ENCODE data around the gene SEMA4C. TPM values are rescaled to one million over a fixed set of nuclear protein-coding genes. Genes with fewer than 3 reads are reported as not detected.

Gene SEMA4C
- total and polyA plus RNA-seq, 9 of the 15 experiments (the other 6 are each of a cell fraction or from before 2014, with no cell fraction given) = 0.32 to 59.7 (median 23.9) TPM

DNA sequence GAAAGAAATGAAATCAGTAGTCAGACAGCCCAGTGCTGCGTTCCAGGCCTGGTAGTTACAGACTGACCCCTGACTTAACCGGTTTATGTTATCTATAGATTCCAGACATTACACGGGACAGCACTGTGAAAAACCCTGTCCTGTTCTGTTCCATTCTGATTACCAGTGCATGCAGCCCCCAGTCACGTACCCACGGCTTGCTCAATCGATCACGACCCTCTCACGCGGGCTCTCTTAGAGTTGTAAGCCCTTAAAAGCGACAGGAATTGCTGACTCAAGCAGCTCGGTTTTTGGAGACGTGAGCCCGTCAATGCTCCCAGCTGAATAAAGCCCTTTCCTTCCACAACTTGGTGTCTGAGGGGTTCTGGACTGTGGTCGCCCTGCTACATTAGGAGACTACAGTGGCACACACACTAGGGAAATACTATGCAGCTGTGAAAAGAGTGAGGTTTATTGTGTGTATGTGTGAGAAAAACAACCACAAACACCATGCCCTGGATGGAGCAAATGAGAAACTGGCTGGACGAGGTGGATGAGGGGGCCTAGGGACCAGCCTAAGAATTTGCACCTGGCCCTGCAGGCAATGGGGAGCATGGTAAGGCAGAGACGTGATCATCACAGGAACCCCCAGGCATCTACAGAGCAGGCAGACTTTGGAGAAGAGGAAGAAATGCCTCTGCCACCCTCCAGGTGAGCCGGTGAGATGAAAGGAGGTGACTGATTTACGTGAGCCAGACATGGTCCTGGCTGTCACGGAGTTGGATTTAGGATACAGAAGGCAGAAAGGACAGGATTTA lies 49.1 kb upstream of the SEMA4C start (continued):
- TF ChIP-seq, protein P1, sequence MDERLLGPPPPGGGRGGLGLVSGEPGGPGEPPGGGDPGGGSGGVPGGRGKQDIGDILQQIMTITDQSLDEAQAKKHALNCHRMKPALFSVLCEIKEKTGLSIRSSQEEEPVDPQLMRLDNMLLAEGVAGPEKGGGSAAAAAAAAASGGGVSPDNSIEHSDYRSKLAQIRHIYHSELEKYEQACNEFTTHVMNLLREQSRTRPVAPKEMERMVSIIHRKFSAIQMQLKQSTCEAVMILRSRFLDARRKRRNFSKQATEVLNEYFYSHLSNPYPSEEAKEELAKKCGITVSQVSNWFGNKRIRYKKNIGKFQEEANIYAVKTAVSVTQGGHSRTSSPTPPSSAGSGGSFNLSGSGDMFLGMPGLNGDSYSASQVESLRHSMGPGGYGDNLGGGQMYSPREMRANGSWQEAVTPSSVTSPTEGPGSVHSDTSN (CRISPR knock-in tag; IDR thresholded peaks at IDR 0.05; ENCODE audit: low read depth) = no peak
- TF ChIP-seq, protein P1 (tag; conservative IDR thresholded peaks at IDR 0.05; ENCODE audit: low read depth) = no peak
- TF ChIP-seq SMAD3 (CRISPR knock-in tag; conservative IDR thresholded peaks at IDR 0.05) (0 out of 2 replicates have a peak, but pooled peaks have one; percentile 11), ZBED1 (IDR thresholded peaks at IDR 0.05) (no peak), DACH1 (IDR thresholded peaks at IDR 0.05; ENCODE audit: partially characterized antibody) (no peak), ZNF121 (CRISPR knock-in tag; conservative IDR thresholded peaks at IDR 0.05) (no peak), MCM5 (IDR thresholded peaks at IDR 0.05; ENCODE audit: low read depth) (no peak), TEAD4 (IDR thresholded peaks at IDR 0.05; ENCODE audit: low read length) (peak; percentile 97), TEAD4 (CRISPR knock-in tag; IDR thresholded peaks at IDR 0.05; ENCODE audit: borderline replicate concordance) (no peak), SRSF7 (optimal IDR thresholded peaks at IDR 0.05; ENCODE audit: low read depth, low read length) (no peak), ZNF134 (CRISPR knock-in tag; conservative IDR thresholded peaks at IDR 0.05) (peak; percentile 14; the same call in 1 of the 2 replicates), ARNT (IDR thresholded peaks at IDR 0.05) (peak; percentile 99), ZNF408 (CRISPR knock-in tag; IDR thresholded peaks at IDR 0.05; ENCODE audit: low read depth) (no peak), ZNF143 (CRISPR knock-in tag; IDR thresholded peaks at IDR 0.05) (no peak)
- TF ChIP-seq, protein P2, sequence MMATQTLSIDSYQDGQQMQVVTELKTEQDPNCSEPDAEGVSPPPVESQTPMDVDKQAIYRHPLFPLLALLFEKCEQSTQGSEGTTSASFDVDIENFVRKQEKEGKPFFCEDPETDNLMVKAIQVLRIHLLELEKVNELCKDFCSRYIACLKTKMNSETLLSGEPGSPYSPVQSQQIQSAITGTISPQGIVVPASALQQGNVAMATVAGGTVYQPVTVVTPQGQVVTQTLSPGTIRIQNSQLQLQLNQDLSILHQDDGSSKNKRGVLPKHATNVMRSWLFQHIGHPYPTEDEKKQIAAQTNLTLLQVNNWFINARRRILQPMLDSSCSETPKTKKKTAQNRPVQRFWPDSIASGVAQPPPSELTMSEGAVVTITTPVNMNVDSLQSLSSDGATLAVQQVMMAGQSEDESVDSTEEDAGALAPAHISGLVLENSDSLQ (IDR thresholded peaks at IDR 0.05) = peak; percentile 64
- TF ChIP-seq, protein P3, sequence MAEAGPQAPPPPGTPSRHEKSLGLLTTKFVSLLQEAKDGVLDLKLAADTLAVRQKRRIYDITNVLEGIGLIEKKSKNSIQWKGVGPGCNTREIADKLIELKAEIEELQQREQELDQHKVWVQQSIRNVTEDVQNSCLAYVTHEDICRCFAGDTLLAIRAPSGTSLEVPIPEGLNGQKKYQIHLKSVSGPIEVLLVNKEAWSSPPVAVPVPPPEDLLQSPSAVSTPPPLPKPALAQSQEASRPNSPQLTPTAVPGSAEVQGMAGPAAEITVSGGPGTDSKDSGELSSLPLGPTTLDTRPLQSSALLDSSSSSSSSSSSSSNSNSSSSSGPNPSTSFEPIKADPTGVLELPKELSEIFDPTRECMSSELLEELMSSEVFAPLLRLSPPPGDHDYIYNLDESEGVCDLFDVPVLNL (CRISPR knock-in tag; IDR thresholded peaks at IDR 0.05; ENCODE audit: low read depth) = no peak
- TF ChIP-seq, protein P4, sequence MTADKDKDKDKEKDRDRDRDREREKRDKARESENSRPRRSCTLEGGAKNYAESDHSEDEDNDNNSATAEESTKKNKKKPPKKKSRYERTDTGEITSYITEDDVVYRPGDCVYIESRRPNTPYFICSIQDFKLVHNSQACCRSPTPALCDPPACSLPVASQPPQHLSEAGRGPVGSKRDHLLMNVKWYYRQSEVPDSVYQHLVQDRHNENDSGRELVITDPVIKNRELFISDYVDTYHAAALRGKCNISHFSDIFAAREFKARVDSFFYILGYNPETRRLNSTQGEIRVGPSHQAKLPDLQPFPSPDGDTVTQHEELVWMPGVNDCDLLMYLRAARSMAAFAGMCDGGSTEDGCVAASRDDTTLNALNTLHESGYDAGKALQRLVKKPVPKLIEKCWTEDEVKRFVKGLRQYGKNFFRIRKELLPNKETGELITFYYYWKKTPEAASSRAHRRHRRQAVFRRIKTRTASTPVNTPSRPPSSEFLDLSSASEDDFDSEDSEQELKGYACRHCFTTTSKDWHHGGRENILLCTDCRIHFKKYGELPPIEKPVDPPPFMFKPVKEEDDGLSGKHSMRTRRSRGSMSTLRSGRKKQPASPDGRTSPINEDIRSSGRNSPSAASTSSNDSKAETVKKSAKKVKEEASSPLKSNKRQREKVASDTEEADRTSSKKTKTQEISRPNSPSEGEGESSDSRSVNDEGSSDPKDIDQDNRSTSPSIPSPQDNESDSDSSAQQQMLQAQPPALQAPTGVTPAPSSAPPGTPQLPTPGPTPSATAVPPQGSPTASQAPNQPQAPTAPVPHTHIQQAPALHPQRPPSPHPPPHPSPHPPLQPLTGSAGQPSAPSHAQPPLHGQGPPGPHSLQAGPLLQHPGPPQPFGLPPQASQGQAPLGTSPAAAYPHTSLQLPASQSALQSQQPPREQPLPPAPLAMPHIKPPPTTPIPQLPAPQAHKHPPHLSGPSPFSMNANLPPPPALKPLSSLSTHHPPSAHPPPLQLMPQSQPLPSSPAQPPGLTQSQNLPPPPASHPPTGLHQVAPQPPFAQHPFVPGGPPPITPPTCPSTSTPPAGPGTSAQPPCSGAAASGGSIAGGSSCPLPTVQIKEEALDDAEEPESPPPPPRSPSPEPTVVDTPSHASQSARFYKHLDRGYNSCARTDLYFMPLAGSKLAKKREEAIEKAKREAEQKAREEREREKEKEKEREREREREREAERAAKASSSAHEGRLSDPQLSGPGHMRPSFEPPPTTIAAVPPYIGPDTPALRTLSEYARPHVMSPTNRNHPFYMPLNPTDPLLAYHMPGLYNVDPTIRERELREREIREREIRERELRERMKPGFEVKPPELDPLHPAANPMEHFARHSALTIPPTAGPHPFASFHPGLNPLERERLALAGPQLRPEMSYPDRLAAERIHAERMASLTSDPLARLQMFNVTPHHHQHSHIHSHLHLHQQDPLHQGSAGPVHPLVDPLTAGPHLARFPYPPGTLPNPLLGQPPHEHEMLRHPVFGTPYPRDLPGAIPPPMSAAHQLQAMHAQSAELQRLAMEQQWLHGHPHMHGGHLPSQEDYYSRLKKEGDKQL (CRISPR knock-in tag; IDR thresholded peaks at IDR 0.05; ENCODE audit: borderline replicate concordance) = no peak; the same call in 1 of the 2 replicates
- TF ChIP-seq, protein P5, sequence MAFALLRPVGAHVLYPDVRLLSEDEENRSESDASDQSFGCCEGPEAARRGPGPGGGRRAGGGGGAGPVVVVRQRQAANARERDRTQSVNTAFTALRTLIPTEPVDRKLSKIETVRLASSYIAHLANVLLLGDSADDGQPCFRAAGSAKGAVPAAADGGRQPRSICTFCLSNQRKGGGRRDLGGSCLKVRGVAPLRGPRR (CRISPR knock-in tag; IDR thresholded peaks at IDR 0.05) = no peak
